Right kidney (tissue), 1 donor: ENCODE measurements around the gene ZIM2.

Experiments
- DNase-seq: peaks from one replicate; pipeline ENCODE4 v3.0.0-alpha.2; 2016

ZIM2 gene

GRCh38 chr19:56838909-56839651 is 1.4 kb downstream of the ZIM2 start:
- peak; percentile 84 for DNase-seq

- peak; percentile 90 for DNase-seq
Observed at GRCh38 chr19:56838024-56838908, 2.3 kb downstream of the ZIM2 start.

- peak; percentile 84 for DNase-seq
Observed at GRCh38 chr19:56837492-56838023, 3.0 kb downstream of the ZIM2 start.

- no peak for DNase-seq
Observed at GRCh38 chr19:56837004-56837403, 3.5 kb downstream of the ZIM2 start.

GRCh38 chr19:56836059-56836458 is 4.5 kb downstream of the ZIM2 start:
- no peak for DNase-seq

GRCh38 chr19:56835401-56835800 is 5.1 kb downstream of the ZIM2 start:
- no peak for DNase-seq

GRCh38 chr19:56834564-56835375 is 5.8 kb downstream of the ZIM2 start:
- DNase-seq = no peak

- DNase-seq = no peak
Observed at GRCh38 chr19:56832352-56832928, 8.1 kb downstream of the ZIM2 start.

GRCh38 chr19:56831255-56831654 is 9.3 kb downstream of the ZIM2 start:
- DNase-seq = no peak

GRCh38 chr19:56829596-56829995 is 10.9 kb downstream of the ZIM2 start:
- DNase-seq = no peak

- DNase-seq = no peak
Observed at GRCh38 chr19:56827708-56828107, 12.8 kb downstream of the ZIM2 start.

- no peak for DNase-seq
Observed at GRCh38 chr19:56823956-56824355, 16.6 kb downstream of the ZIM2 start.

- DNase-seq = no peak
Observed at GRCh38 chr19:56823417-56823816, 17.1 kb downstream of the ZIM2 start.

- DNase-seq = no peak
Observed at GRCh38 chr19:56822755-56823154, 17.8 kb downstream of the ZIM2 start.

GRCh38 chr19:56821675-56822074 is 18.9 kb downstream of the ZIM2 start:
- DNase-seq = no peak

- DNase-seq = no peak
Observed at GRCh38 chr19:56821209-56821608, 19.3 kb downstream of the ZIM2 start.

- no peak for DNase-seq
Observed at GRCh38 chr19:56819166-56819565, 21.4 kb downstream of the ZIM2 start.

- no peak for DNase-seq
Observed at GRCh38 chr19:56814656-56815055, 25.9 kb downstream of the ZIM2 start.

- no peak for DNase-seq
Observed at GRCh38 chr19:56813531-56813930, 27.0 kb downstream of the ZIM2 start.

GRCh38 chr19:56811480-56811879 is 29.0 kb downstream of the ZIM2 start:
- DNase-seq = no peak

GRCh38 chr19:56810260-56810659 is 30.3 kb downstream of the ZIM2 start:
- no peak for DNase-seq
